Muscle of back (tissue), 11 donors: ENCODE measurements around the gene COQ6. TPM values are rescaled to one million over a fixed set of nuclear protein-coding genes. Genes with fewer than 3 reads are reported as not detected.
"Not testable (repeated sequence)": the region's sequence is repeated elsewhere in the genome, so short reads cannot be mapped to it uniquely, and the experiment has no call there.

Source experiments
- DNase-seq, 3 donors: peaks; one replicate each; pipeline versions ENCODE4 v3.0.0 to v3.0.0-alpha.2; 2013
- polyA plus RNA-seq, 10 donors: library from polyadenylated mRNA; unstranded; fragments of 120-200 nt; gene quantifications; one replicate each; pipeline ENCODE4 v1.2.1, GENCODE V29; 2013; ENCODE audit not compliant: insufficient read length in 10 of 10

Gene COQ6
- polyA plus RNA-seq, 10 donors = 25.8 to 46.2 (median 42.6) TPM

GRCh38 chr14:73976125-73976524 is 26.0 kb downstream of the COQ6 start:
- DNase-seq = no peak

- no peak for DNase-seq
Measured at GRCh38 chr14:73977896-73978295, 27.8 kb downstream of the COQ6 start.

GRCh38 chr14:73988065-73988464 is 38.0 kb downstream of the COQ6 start:
- no peak for DNase-seq

GRCh38 chr14:73988656-73989055 is 38.6 kb downstream of the COQ6 start:
- not testable (repeated sequence) for DNase-seq

GRCh38 chr14:73991092-73991491 is 41.0 kb downstream of the COQ6 start:
- DNase-seq = no peak

- DNase-seq = not testable (repeated sequence)
Measured at GRCh38 chr14:73994926-73995325, 44.8 kb downstream of the COQ6 start.

- DNase-seq = no peak
Measured at GRCh38 chr14:73995977-73996378, 45.9 kb downstream of the COQ6 start.

GRCh38 chr14:73996731-73997107 is 46.6 kb downstream of the COQ6 start:
- DNase-seq = no peak

- no peak for DNase-seq
Measured at GRCh38 chr14:73997108-73997943, 47.2 kb downstream of the COQ6 start.

- no peak for DNase-seq
Measured at GRCh38 chr14:73997944-73998447, 47.9 kb downstream of the COQ6 start.

- DNase-seq = no peak
Measured at GRCh38 chr14:73998726-73999125, 48.6 kb downstream of the COQ6 start.

- not testable (repeated sequence) for DNase-seq
Measured at GRCh38 chr14:74005664-74006063, 55.6 kb downstream of the COQ6 start.

GRCh38 chr14:74008843-74009499 is 58.9 kb downstream of the COQ6 start:
- no peak for DNase-seq

Other genes starting within 250 kb of the COQ6 start
- 10 to 100 TPM; 19.9 to 37.9 (median 26.3) TPM for gene PNMA1, start 235.9 kb upstream of the COQ6 start, polyA plus RNA-seq
- gene PTGR2, start 98.5 kb upstream of the COQ6 start, polyA plus RNA-seq = 10 to 100 TPM in 3 of 10 donors, 1 to 10 TPM in 7; 4.9 to 13.0 (median 7.7) TPM
- gene ZNF410, start 63.4 kb upstream of the COQ6 start, polyA plus RNA-seq = 10 to 100 TPM; 26.1 to 38.3 (median 32.8) TPM
- 10 to 100 TPM in 1 of 10 donors, 1 to 10 TPM in 9; 6.7 to 10.1 (median 8.4) TPM for gene FAM161B, start 208 bp upstream of the COQ6 start, polyA plus RNA-seq
- gene ENTPD5, start 69.0 kb downstream of the COQ6 start, polyA plus RNA-seq = 10 to 100 TPM; 11.1 to 18.1 (median 14.1) TPM
- gene BBOF1, start 69.0 kb downstream of the COQ6 start, polyA plus RNA-seq = 10 to 100 TPM in 2 of 10 donors, 1 to 10 TPM in 8; 5.5 to 21.4 (median 8.4) TPM
- 10 to 100 TPM in 9 of 10 donors, 1 to 10 TPM in 1; 7.0 to 15.6 (median 14.0) TPM for gene ALDH6A1, start 134.2 kb downstream of the COQ6 start, polyA plus RNA-seq
- 10 to 100 TPM in 7 of 10 donors, 1 to 10 TPM in 3; 6.8 to 14.1 (median 10.7) TPM for gene LIN52, start 134.7 kb downstream of the COQ6 start, polyA plus RNA-seq